GM03348 (cell line): ENCODE data around the gene TMEM94.
"Not testable (repeated sequence)": the region's sequence is repeated elsewhere in the genome, so short reads cannot be mapped to it uniquely, and the experiment has no call there.

Source experiments
- DNase-seq: peaks from one replicate; pipeline ENCODE4 v3.0.0; 2012; ENCODE audit warnings: low spot score

Gene TMEM94

DNA sequence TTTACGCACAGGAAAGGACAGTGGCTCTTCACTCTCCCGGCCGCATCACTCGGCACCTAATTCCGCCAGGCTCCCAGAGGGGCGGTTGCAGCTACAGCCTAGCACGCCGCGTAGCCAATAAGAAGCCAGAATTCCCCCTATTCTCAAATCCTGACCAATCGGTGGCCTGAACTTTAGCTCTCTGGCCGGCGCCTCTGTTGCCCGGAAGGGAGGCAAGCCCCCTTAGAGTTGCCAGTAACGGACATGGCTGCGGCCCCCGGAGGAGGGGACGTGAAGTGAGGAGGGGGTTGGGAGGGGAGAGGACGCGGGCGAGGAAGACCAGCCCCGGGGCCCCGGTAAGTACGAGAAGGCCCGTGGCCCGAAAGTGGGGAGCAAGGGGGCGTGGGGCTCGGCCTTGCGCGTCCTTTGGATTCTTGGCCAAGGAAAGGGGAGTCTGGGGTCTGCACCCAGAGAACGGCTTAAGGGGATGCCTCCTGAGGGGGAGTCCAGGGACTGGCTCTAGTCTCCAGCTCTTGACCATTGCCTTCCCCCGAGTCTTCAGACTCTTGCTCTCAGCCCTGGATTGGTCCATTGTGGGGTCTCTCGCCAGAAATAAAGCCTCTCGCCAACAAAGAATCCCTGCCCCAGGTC is at the start of gene TMEM94:
TSS of gene TMEM94 (plus strand) at position 219 of the 630 bp plus-strand sequence. CDS start 15,271 bp downstream, outside the sequence.
- peak; percentile 99 for DNase-seq

DNA sequence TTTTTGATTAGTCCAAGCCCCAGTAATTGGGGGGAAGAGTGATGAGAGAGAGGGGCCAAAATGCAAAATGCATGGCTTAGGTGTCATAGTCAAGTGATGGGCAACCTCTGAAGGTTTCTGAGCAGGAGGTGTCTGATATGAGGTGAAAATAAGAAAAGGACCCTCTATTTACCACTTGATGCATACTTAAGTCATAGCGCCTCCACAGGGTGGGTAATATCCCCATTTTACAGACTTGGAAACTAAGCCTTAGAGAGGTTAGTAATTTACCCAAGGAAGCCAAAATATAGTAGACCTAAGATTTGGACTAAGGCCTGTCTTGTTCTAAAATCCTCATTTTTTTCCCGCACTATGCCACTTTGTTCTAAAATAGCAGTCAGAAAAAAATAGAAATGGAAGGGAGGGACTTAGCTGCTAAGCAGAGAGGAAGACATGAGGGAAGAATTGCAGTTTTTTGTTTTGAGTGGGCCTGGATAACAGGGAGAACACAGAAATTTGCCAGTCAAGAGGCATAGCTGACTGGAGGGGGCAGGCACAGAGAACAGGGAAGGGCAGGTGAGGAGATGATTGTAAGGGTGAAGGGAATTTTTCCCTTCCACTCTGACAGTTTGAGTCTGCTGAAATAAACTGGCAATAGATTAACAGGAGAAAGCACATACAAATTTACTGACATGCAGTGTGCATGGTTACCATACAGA is 48.6 kb upstream of the TMEM94 start:
- DNase-seq = no peak

DNA sequence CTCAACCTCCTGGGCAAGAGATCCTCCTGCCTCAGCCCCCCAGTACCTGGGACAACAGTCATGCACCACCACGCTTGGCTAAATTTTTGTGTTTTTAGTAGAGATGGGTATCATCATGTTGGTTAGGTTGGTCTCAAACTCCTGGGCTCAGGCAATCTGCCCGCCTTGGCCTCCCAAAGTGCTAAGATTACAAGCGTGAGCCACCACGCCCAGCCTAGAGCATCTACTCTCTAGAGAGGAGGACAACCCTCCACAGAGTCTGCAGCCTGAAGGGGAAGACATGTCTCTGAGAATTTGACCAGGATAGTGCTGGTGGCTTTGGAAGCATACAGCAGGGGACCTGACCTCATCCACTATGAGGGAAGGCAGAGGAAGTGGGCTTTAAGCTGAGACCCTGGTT is 46.3 kb upstream of the TMEM94 start:
- DNase-seq = no peak

DNA sequence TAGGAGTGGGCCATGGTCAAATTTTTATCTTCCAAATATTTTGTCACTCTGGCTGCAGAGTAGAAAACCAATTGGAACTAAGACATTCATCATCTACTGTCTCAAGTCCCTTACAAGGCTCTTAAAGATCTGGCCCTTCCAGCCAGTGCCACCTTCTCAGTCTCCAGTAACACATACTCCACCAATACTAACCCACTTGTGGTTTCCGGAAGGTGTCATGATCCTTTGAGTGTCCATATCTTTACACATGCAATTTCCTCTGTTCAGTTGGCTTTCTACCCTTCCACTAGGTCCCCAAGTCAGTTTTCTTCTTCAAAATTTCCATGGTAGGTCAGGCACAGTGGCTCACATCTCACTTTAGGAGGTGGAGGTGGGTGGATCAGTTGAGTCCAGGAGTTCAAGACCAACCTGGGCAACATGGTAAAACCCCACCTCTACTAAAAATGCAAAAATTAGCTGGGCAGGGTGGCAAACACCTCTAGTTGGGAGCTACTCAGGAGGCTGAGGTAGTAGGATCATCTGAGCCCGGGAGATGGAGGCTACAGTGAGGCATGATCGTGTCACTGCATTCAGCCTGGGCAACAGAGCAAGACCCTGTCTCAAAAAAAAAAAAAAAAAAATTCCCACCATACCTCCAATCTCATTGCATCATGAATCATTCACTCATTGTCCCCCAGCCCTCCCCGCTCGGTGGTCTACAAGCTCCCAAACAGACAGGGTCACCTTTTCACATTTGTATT is 44.9 kb upstream of the TMEM94 start:
- DNase-seq = no peak

DNA sequence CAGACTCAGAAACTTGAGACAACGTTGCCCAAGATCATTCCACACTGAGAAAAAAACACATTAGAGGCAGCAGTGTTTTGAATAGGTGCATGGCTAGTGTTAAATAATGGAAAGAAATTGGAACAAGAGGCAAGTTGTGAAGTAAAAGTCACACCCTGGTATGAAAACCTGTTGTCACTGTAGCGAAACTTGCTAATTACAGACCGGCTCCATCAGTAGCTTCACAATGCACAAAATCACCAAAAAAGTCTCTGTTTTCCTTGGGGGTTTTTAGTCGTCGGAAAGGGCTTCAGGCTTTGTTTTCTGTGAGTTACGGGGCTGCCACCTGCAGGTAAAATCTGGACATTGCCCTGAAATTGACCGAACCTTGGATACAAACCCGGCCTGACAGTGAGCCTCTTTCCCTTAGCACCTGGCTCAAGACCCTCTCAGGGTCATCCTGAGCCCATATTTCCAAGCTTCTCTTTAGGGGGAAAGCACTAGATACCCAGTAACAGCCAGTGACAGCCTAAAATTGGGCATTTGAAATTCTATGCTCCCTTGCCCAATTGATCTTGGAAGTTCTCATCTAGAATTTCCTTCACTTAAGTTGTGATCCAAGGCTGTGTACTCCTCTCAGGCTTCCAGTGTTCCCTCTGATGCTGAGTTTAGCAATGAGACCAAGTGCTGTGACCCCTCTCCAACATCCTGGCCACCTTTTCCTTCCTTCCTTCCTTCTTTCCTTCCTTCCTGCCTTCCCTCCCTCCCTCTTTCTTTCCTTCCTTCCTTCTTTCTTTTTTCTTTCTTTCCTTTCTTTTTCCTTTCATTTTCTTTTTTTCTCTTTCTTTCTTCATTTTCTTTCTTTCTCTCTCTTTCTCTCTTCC is 43.7 kb upstream of the TMEM94 start:
- peak; percentile 71 for DNase-seq

DNA sequence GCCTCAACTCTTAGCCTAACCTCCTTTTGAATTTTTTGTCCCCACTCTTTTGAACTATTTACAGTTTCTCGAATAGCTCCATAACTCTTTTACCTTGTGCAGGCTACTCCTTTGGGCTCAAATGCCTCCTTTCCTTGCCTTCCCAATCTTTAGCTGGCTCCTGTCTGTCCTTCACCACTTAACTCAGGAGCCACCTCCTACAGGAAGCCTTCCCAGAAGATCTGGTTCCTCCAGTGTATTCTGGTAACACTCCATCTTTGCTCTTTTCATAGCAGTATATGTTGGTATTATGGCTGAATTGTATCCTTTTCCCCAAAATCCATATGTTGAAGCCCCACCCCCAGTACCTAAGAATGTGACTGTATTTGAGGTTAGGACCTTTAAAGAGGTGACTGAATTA is 41.9 kb upstream of the TMEM94 start:
- DNase-seq = no peak

DNA sequence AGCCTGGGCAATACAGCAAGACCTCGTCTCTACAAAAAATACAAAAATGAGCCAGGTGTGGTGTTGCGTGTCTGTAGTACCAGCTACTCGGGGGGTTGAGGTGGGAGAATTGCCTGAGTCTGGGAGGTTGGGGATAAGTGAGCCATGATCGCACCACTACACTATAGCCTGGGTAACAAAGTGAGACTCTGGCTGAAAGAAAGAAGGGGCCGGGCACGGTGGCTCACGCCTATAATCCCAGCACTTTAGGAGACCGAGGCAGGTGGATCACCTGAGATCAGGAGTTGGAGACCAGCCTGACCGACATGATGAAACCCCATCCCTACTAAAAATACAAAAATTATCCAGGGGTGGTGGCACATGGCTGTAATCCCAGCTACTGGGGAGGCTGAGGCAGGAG is 40.4 kb upstream of the TMEM94 start:
- no peak for DNase-seq

DNA sequence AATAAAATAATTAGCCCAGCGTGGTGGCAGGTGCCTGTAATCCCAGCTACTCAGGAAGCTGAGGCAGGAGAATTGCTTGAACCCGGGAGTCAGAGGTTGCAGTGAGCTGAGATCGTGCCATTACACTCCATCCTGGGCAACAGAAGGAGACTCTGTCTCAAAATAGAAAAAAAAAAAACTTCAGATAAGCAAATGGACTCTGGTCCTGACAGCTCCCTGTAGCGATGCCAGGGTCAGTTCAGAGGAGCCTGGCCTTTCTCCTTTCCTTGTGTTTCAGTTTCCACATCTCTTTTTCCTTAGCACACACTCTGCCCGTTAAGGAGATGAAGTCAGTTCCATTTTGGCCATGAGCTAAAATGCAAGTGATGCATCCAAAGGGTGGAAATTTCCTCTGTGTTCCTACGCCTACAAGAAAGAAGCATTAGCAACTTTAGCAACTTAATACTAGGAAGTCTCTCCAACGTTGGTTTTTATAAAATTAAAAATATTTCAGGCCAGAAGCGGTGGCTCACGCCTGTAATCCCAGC is 39.3 kb upstream of the TMEM94 start:
- DNase-seq = no peak

DNA sequence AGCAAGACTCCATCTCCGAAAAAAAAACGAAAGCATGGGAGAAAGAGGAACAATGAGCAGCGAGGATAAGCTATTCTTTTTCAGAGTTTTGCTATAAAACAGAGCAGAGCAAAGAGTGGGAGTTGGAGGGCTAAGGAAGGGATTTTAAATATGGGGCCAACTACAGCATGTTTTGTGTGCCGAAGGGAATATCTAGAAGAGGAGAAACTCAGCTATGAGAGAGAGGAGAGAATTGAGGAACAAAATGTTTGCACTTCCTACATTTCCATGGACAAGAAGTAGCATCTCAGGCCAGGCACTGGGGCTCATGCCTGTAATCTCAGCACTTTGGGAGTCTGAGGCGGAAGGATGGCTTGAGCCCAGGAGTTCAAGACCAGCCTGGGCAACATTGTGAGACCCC is 37.9 kb upstream of the TMEM94 start:
- no peak for DNase-seq

DNA sequence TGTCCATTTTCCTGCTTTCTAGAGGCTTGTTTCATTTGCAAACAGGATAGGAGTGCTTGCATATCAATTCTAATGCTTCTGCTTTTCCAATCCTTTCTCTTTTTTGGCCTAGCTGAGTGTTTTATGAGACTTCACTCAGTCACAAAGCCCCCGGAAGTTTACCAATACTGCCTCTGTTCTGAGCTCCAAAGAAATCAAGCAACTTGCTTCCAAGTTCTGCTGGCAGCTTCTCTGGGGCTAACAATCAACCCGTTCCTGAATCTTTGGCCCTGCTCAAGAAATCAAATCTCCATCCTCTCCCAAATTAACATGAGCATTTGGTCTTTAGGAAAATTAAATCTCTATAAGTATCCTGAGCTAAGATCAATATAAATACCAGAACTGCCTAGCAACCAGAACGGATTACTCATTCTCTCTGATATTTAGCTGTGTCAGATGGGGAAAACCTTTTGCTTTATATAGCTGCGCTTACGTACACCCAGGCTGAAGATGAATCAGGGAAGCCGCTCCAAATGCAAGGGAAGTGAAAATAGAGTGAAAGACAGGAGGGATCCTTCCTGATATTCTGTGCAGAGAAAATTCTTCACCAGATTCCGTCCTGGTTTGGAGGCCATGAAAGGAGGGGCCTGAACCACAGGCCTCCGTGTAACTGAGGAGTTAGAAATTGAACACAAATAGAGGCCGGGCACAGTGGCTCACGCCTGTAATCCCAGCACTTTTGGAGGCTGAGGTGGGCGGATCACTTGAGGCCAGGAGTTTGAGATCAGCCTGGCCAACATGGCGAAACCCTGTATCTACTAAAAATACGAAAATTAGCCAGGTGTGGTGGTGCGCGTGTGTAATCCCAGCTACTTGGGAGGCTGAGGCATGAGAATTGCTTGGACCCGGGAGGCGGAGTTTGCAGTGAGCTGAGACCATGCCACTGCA is 27.6 kb upstream of the TMEM94 start:
- peak; percentile 45 for DNase-seq

DNA sequence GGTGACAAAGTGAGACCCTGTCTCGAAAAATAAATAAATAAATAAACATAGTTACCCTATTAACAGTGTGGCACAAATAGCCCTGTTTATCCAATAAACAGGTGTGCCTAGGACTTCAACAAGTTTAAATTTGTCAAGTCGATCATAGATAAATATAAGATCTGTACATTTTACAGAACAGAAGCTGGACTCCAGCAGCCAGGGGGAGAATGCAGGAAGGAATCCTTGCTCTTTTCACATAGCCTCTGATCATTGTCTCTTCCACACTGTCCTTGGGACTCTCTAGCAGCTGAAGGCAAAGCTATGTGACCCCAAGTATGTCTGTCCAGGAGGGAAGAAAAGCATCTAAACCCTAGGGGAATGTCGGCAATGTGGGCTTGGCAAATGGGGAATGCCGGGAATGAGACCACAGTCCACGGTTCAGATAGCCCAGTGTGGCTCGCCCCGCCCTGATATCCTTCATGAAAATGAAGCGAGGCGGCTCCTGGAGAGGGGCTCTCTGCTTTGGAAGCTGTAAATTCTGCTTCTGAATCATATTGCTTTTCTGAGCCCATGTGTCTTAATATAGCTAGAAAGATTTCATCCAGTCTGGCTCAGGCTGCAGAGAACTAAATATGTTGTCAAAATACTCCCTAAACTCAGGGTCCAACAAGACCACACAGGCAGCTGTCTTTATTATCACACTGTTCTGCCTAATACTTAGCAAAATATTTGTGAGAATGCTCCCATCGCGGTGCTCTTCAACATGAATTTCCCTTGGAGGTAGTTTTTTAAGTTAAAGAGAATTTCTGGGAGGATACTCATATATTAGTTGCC is 26.1 kb upstream of the TMEM94 start:
- peak; percentile 72 for DNase-seq

DNA sequence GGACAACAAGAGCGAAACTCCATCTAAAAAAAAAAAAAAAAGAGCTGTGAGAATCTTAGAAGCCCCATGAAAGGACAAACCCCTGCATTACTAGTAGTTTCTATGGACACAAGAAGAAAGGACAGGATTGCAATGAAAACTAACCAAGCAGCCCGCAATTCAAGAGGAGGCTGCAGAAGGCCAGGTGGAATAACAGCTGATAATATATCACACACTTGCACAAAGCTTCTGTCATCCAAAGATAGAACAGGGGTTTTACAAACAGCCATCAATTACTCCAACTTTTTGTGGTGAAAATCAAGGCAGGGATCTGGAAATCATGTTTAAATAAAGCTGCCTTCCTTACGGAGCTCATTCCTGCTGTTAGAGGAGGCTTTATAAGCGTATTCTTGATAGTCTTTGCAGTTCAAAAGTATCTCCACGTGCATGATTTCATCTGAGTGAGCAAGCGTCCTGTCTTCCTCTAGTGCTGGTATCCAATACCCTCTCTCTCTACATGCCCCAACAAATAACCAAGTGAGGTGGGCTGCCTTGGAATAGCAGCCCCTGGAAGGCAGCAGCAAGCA is 23.1 kb upstream of the TMEM94 start:
- no peak for DNase-seq

DNA sequence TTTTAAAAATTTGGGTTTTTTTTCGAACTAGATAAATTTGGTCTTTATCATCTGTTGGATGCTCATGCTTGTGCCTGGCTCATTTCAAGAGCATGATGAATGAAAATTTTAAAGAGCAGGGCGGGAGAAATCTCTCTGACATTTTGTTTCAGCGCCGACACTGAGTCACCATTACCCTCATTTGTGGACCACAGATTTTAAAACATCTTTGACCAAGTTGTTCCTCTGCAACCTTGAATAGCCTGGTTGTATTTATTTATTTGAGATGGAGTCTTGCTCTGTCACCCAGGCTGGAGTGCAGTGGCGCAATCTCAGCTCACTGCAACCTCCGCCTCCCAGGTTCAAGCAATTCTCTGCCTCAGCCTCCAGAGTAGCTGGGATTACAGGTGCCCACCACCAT is 22.0 kb upstream of the TMEM94 start:
- not testable (repeated sequence) for DNase-seq

DNA sequence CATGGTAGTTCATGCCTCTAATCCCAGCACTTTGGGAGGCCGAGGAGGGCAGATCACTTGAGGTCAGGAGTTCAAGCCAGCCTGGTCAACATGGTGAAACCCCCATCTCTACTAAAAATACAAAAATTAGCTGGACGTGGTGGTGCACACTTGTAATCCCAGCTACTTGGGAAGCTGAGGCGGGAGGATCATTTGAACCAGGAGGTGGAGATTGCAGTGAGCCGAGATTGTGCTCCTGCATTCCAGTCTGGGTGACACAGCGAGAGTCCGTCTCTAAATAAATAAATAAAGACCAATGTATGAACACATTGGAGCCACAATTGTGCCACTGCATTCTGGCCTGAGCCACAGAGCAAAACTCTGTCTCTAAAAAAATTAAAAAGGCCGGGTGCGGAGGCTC is 19.0 kb upstream of the TMEM94 start:
- not testable (repeated sequence) for DNase-seq

DNA sequence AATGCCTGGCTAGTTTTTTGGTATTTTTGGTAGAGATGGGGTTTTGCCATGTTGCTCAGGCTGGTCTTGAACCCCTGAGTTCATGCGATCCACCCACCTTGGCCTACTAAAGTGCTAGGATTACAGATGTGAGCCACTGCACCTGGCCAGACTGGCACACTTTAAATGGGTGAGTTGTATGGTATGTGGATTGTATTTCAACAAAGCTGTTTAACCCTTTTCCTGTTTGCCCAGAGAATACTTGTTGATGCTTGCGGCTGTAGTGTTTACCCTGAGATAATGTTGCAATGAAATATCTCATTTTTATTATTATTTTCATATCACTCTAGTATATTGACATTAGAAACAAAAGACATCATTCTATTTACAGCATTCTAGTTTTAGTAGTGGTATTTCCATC is 17.1 kb upstream of the TMEM94 start:
- no peak for DNase-seq

DNA sequence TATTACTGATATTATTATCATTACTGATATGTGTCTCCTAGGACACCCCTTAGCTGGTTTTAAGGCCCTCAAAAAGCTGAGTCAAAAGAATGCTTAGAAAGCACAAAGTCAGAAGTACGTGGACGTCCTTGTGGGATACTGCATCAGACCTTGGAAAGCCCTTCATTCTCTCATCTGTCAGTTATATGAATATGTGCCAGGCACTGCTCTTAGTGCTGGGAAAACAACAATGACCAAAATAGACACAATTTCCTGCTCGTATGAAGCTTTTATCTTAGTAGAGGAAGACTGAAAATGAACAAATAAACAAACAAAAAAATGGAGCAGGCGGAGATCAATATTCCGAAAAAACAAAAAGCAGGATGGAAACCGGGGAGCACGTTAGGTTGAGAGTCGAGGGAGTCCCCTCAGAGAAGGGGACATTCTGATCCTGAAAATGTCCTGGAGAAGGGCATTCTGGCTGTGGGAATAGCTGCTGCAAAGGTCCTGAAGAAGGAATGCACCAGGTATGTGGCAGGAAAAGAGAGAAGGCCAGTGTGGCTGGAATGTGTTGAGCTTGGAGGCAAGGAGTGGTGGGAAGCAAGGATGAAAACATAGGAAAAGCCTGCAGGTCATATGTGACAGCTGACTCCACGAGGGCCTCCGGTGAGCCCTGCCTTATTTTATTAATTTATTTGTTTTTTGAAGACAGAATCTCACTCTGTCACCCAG is 15.5 kb upstream of the TMEM94 start:
- no peak for DNase-seq

DNA sequence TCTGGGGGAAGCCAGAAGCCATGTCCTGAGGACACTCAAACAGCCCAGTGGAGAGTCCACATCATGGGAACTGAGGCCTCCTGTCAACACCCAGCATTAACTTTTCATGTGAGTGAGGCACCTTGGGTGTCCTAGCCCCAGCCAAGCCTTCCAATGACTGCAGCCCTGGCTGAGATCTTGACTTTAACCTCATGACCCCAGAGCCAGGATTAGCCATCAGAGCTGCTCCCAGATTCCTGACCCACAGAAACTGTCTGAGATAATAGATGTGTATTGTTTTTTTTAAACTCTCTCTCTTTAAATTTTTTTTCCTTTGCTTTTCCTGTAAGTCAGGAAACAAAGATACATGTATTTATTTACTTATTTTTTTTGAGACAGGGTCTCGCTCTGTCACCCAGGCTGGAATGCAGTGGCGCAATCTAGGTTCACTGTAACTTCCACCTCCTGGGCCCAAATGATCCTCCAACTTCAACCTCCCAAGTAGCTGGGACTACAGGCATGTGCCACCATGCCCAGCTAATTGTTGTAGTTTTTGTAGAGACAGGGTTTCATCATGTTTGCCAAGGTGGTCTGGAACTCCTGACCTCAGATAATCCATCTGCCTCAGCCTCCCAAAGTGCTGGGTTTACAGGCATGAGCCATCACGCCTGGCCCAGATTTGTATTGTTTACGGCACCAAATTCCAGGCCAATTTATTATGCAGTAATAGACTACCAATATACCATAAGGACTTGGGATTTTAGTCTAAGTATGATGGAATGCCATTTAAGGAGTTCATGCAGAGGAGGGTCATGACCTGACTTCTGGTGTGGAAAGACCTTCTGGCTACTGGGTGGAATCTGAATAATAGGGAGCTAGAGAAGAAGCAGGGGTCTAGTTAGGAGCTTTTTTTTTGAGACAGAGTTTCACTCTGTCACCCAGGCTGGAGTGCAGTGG is 14.0 kb upstream of the TMEM94 start:
- DNase-seq = no peak

DNA sequence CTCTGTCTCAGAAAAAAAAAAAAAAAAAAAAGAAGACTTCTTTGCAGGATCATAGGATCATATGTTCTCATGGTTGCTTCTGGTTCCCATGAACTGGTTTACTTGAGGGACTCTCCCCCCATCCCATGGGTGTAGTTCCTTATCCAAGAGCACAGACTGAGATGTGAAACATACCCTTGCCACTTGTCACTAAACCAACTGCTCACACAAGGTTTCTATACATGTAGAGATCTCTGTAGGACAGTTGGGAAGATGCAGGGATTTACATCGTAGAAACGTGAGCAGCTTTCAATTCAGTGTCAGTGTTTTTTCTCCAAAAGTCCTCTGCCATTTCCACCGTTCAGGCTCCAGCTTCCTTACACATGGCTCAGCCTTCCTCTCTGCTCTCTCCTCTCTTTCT is 11.1 kb upstream of the TMEM94 start:
- DNase-seq = no peak
